WTC11 (cell line): ENCODE results near the gene CLCNKB. TPM values are rescaled to one million over a fixed set of nuclear protein-coding genes. Genes with fewer than 3 reads are reported as not detected.

Experiments
- ATAC-seq: fragments of 200-7000 bp; cut with Tn5 transposase; 2 replicates; pipeline ENCODE4 v1.10.0; 2021; ENCODE audit warnings: mild to moderate bottlenecking, moderate library complexity
- CTCF ChIA-PET: fragments of 300-600 bp; sonication (Branson Sonifier 250); formaldehyde crosslinking; loops from one replicate; lab custom pipeline; 2021; ENCODE audit warnings: antibody characterized with exemption; lab: Charles Lee
- POLR2A ChIA-PET: fragments of 350-600 bp; sonication (Branson Sonifier 250); formaldehyde crosslinking; loops from one replicate; lab custom pipeline; 2021; ENCODE audit warnings: antibody characterized with exemption; lab: Charles Lee
- DNase-seq: peaks from one replicate; pipeline ENCODE4 v3.0.0; 2021; ENCODE audit warnings: low spot score
- H3K27ac Mint-ChIP-seq: 2 replicates; pipeline ENCODE4 v1.8.0; 2021; ENCODE audit warnings: mixed read lengths
- H3K27me3 Mint-ChIP-seq: 2 replicates; pipeline ENCODE4 v1.8.0; 2021; ENCODE audit warnings: low read depth, mild to moderate bottlenecking, moderate library complexity, mixed read lengths
- H3K36me3 Mint-ChIP-seq: 2 replicates; pipeline ENCODE4 v1.8.0; 2021; ENCODE audit warnings: mixed read lengths
- H3K4me1 Mint-ChIP-seq: 2 replicates; pipeline ENCODE4 v1.8.0; 2022; ENCODE audit warnings: mixed read lengths
- H3K4me3 Mint-ChIP-seq: 2 replicates; pipeline ENCODE4 v1.8.0; 2021; ENCODE audit warnings: mild to moderate bottlenecking, moderate library complexity, mixed read lengths
- H3K9me3 Mint-ChIP-seq: 2 replicates; pipeline ENCODE4 v1.8.0; 2021; ENCODE audit warnings: mixed read lengths
- AFF4 ChIP-seq: sonication (generic); formaldehyde crosslinking; IDR thresholded peaks from 2 replicates; pipeline ENCODE4 v1.8.1; 2023; ENCODE audit warnings: mild to moderate bottlenecking, missing genetic modification reagents, borderline replicate concordance
- CTCF ChIP-seq: fragments of 200-600 bp; IDR thresholded peaks from 2 replicates; pipeline ENCODE4 v1.8.0; 2022; ENCODE audit warnings: antibody characterized with exemption
- ELF4 ChIP-seq: sonication (generic); formaldehyde crosslinking; IDR thresholded peaks from 2 replicates; pipeline ENCODE4 v1.8.1; 2022; ENCODE audit warnings: low read depth, mild to moderate bottlenecking, moderate library complexity, missing genetic modification reagents
- FOXK1 ChIP-seq: sonication (generic); formaldehyde crosslinking; IDR thresholded peaks from 2 replicates; pipeline ENCODE4 v1.8.0; 2022; ENCODE audit warnings: mild to moderate bottlenecking, moderate library complexity, missing genetic modification reagents
- GABPB1 ChIP-seq: sonication (generic); formaldehyde crosslinking; IDR thresholded peaks from 2 replicates; pipeline ENCODE4 v1.8.1; 2023; ENCODE audit warnings: mild to moderate bottlenecking, missing genetic modification reagents
- IRF2 ChIP-seq: sonication (generic); formaldehyde crosslinking; IDR thresholded peaks from 2 replicates; pipeline ENCODE4 v1.8.0; 2022; ENCODE audit warnings: low read depth, missing genetic modification reagents, borderline replicate concordance
- JUN ChIP-seq: sonication (generic); formaldehyde crosslinking; IDR thresholded peaks from 2 replicates; pipeline ENCODE4 v1.8.0; 2023; ENCODE audit warnings: mild to moderate bottlenecking, missing genetic modification reagents
- MAX ChIP-seq: sonication (generic); formaldehyde crosslinking; IDR thresholded peaks from 2 replicates; pipeline ENCODE4 v1.8.0; 2022; ENCODE audit warnings: mild to moderate bottlenecking, missing genetic modification reagents
- MLX ChIP-seq: sonication (generic); formaldehyde crosslinking; IDR thresholded peaks from 2 replicates; pipeline ENCODE4 v1.8.1; 2023; ENCODE audit warnings: mild to moderate bottlenecking, missing genetic modification reagents, moderate library complexity
- NFATC4 ChIP-seq: fragments of 250-450 bp; sonication (Bioruptor Pico); IDR thresholded peaks from 2 replicates; pipeline ENCODE4 v1.9.0; 2021; ENCODE audit warnings: mild to moderate bottlenecking
- NFYB ChIP-seq: sonication (generic); formaldehyde crosslinking; conservative IDR thresholded peaks from 2 replicates; pipeline ENCODE4 v1.8.0; 2022; ENCODE audit warnings: low read depth, missing genetic modification reagents
- NR3C1 ChIP-seq: sonication (generic); formaldehyde crosslinking; conservative IDR thresholded peaks from 2 replicates; pipeline ENCODE4 v1.8.1; 2023; ENCODE audit warnings: low read depth, mild to moderate bottlenecking, missing genetic modification reagents
- PRRX2 ChIP-seq: fragments of 250-450 bp; sonication (Bioruptor Pico); IDR thresholded peaks from 2 replicates; pipeline ENCODE4 v1.8.0; 2021; ENCODE audit warnings: mild to moderate bottlenecking
- RELA ChIP-seq: sonication (generic); formaldehyde crosslinking; IDR thresholded peaks from 2 replicates; pipeline ENCODE4 v1.8.1; 2022; ENCODE audit warnings: missing genetic modification reagents, mild to moderate bottlenecking, borderline replicate concordance
- SMAD3 ChIP-seq: sonication (generic); formaldehyde crosslinking; IDR thresholded peaks from 2 replicates; pipeline ENCODE4 v1.8.0; 2022; ENCODE audit warnings: missing genetic modification reagents, mild to moderate bottlenecking, borderline replicate concordance
- TEAD1 ChIP-seq: sonication (generic); formaldehyde crosslinking; IDR thresholded peaks from 2 replicates; pipeline ENCODE4 v1.8.0; 2022; ENCODE audit warnings: mild to moderate bottlenecking, missing genetic modification reagents
- TEAD4 ChIP-seq: sonication (generic); formaldehyde crosslinking; IDR thresholded peaks from 2 replicates; pipeline ENCODE4 v1.8.0; 2022; ENCODE audit warnings: mild to moderate bottlenecking, missing genetic modification reagents
- ZNF317 ChIP-seq: sonication (generic); formaldehyde crosslinking; IDR thresholded peaks from 2 replicates; pipeline ENCODE4 v1.8.1; 2023; ENCODE audit warnings: low read depth, mild to moderate bottlenecking, moderate library complexity, missing genetic modification reagents, borderline replicate concordance
- ZNF425 ChIP-seq: fragments of 250-450 bp; sonication (Bioruptor Pico); conservative IDR thresholded peaks from 2 replicates; pipeline ENCODE4 v1.9.0; 2021; ENCODE audit warnings: mild to moderate bottlenecking
- total RNA-seq: library from RNA; stranded (reverse); gene quantifications from 3 replicates; pipeline ENCODE4 v1.2.3, GENCODE V29; 2021

Gene CLCNKB
- total RNA-seq, 1 experiment from 2014 or later = 1.8 TPM

GRCh38 chr1:16048573-16049189, 5.1 kb downstream of the CLCNKB start:
- Mint-ChIP-seq H3K27me3 (peaks cover 8% of the 10 kb centered on the region), H3K36me3 (no peaks in the 10 kb centered on the region), H3K27ac (no peak overlapping the region), H3K4me1 (peaks cover 13% of the 10 kb centered on the region), H3K9me3 (no peaks in the 10 kb centered on the region), H3K4me3 (peak overlapping the region; percentile 69)
- peak; percentile 95 for ATAC-seq
- POLR2A ChIA-PET = no interaction called here
- CTCF ChIA-PET = interaction anchor here (0.6 to 2.1 kb wide), 11 partner anchors 11 to 257 kb away, joined by 3 to 7 read pairs (median 4); no protein-coding TSS in a partner anchor
- TF ChIP-seq PRRX2 (CRISPR knock-in tag) (no peak), ELF4 (CRISPR knock-in tag) (no peak), IRF2 (CRISPR knock-in tag) (no peak), ZNF317 (CRISPR knock-in tag) (no peak), NR3C1 (no peak), ZNF425 (CRISPR knock-in tag) (no peak), CTCF (no peak), NFATC4 (CRISPR knock-in tag) (no peak), TEAD1 (no peak; the same call in 1 of the 2 replicates), SMAD3 (CRISPR knock-in tag) (0 out of 2 replicates have a peak, but pooled peaks have one; percentile 39), MLX (CRISPR knock-in tag) (no peak), FOXK1 (CRISPR knock-in tag) (no peak), RELA (CRISPR knock-in tag) (no peak), TEAD4 (peak; percentile 55; the same call in 1 of the 2 replicates), JUN (CRISPR knock-in tag) (no peak), NFYB (no peak), AFF4 (no peak), GABPB1 (CRISPR knock-in tag) (no peak), MAX (peak; percentile 52; the same call in 1 of the 2 replicates)
- peak; percentile 98 for DNase-seq
